K562 (cell line): Measurements from ENCODE around the gene ERN1. TPM values are rescaled to one million over a fixed set of nuclear protein-coding genes. Genes with fewer than 3 reads are reported as not detected.

ENCODE experiments used
- CBX3 ChIP-seq, 2 experiments: IDR thresholded peaks; 1 replicate in 1 of 2; 2 replicates in 1 of 2; pipeline ENCODE4 v1.6.1; 2012; ENCODE audit warnings: inconsistent platforms in 2 of 2, low read length in 2 of 2, borderline replicate concordance in 1 of 2, control low read depth in 1 of 2
- ETS1 ChIP-seq: conservative IDR thresholded peaks from 2 replicates; pipeline ENCODE4 v1.6.1; 2011; ENCODE audit warnings: low read depth, mild to moderate bottlenecking, low read length; ENCODE audit not compliant: control insufficient read depth
- FOXA3 ChIP-seq, 2 experiments: fragments of 450-650 bp in 1 of 2; sonication (generic) in 1 of 2; formaldehyde crosslinking; IDR thresholded peaks in 1 of 2; conservative IDR thresholded peaks in 1 of 2; 2 replicates each; pipeline versions ENCODE4 v1.4.0 to v1.8.0; 2020 to 2022; ENCODE audit warnings: mild to moderate bottlenecking in 2 of 2, missing genetic modification reagents in 1 of 2
- FOXJ2 ChIP-seq: fragments of 200-800 bp; sonication (Bioruptor generic); IDR thresholded peaks from 2 replicates; pipeline ENCODE4 v1.6.1; 2016; ENCODE audit warnings: missing genetic modification characterization, missing compliant biosample characterization
- GATAD2B ChIP-seq: fragments of 450-650 bp; IDR thresholded peaks from 2 replicates; pipeline ENCODE4 v1.6.1; 2017; ENCODE audit warnings: mild to moderate bottlenecking, borderline replicate concordance
- KAT7 ChIP-seq: sonication (generic); formaldehyde crosslinking; IDR thresholded peaks from 2 replicates; pipeline ENCODE4 v1.8.0; 2022; ENCODE audit warnings: missing genetic modification reagents, mild to moderate bottlenecking, borderline replicate concordance
- KLF6 ChIP-seq: fragments of 250-450 bp; sonication (Bioruptor Pico); IDR thresholded peaks from 2 replicates; pipeline ENCODE4 v1.4.0; 2020; ENCODE audit warnings: mild to moderate bottlenecking, moderate library complexity, borderline replicate concordance
- NR2C1 ChIP-seq, 2 experiments: fragments of 450-650 bp; IDR thresholded peaks; 2 replicates each; pipeline ENCODE4 v1.6.1; 2017; ENCODE audit warnings: mild to moderate bottlenecking in 2 of 2, antibody characterized with exemption in 1 of 2, inconsistent platforms in 1 of 2, missing compliant biosample characterization in 1 of 2, missing genetic modification characterization in 1 of 2
- PREB ChIP-seq: sonication (generic); formaldehyde crosslinking; IDR thresholded peaks from 2 replicates; pipeline ENCODE4 v1.8.1; 2023; ENCODE audit warnings: mild to moderate bottlenecking, missing genetic modification reagents
- RFX7 ChIP-seq: fragments of 250-450 bp; sonication (Bioruptor Pico); IDR thresholded peaks from 2 replicates; pipeline ENCODE4 v1.5.1; 2021; ENCODE audit warnings: mild to moderate bottlenecking
- SAFB2 ChIP-seq: fragments of 200-400 bp; formaldehyde crosslinking; IDR thresholded peaks from 2 replicates; pipeline ENCODE4 v1.6.1; 2018; ENCODE audit warnings: borderline replicate concordance, low read length, low read depth, moderate library complexity; ENCODE audit not compliant: severe bottlenecking
- ZC3H4 ChIP-seq: sonication (generic); formaldehyde crosslinking; IDR thresholded peaks from 2 replicates; pipeline ENCODE4 v1.9.0; 2021; ENCODE audit warnings: missing genetic modification reagents, borderline replicate concordance
- ZNF253 ChIP-seq: fragments of 250-450 bp; sonication (Bioruptor Pico); conservative IDR thresholded peaks from 2 replicates; pipeline ENCODE4 v1.6.1; 2021; ENCODE audit warnings: mild to moderate bottlenecking
- ZNF280A ChIP-seq: fragments of 450-650 bp; IDR thresholded peaks from 2 replicates; pipeline ENCODE4 v1.6.1; 2018; ENCODE audit warnings: mild to moderate bottlenecking, low read depth; ENCODE audit not compliant: partially characterized antibody
- ZNF41 ChIP-seq: fragments of 250-450 bp; sonication (Bioruptor Pico); conservative IDR thresholded peaks from 2 replicates; pipeline ENCODE4 v1.4.0; 2020; ENCODE audit warnings: mild to moderate bottlenecking
- ZNF445 ChIP-seq: fragments of 250-450 bp; sonication (Bioruptor Pico); IDR thresholded peaks from 2 replicates; pipeline ENCODE4 v1.4.0; 2020; ENCODE audit warnings: low read depth, mild to moderate bottlenecking, moderate library complexity
- ZNF695 ChIP-seq: fragments of 450-650 bp; formaldehyde crosslinking; IDR thresholded peaks from 2 replicates; pipeline ENCODE4 v1.4.0; 2020; ENCODE audit warnings: mild to moderate bottlenecking, moderate library complexity
- ZNF740 ChIP-seq, 3 experiments: fragments of 200-800 bp in 1 of 3; sonication (Bioruptor generic) in 1 of 3; sonication (generic) in 1 of 3; formaldehyde crosslinking in 1 of 3; IDR thresholded peaks; 2 replicates each; pipeline versions ENCODE4 v1.6.1 to v1.8.0; 2016 to 2022; ENCODE audit warnings: mild to moderate bottlenecking in 2 of 3, missing compliant biosample characterization in 2 of 3, missing genetic modification characterization in 2 of 3, missing genetic modification reagents in 1 of 3
- polyA plus RNA-seq, 8 experiments: library from polyadenylated mRNA; depleted of rRNA in 4 of 8; stranded (reverse) in 5 of 8; unstranded in 3 of 8; fragments of >200 nt; fragmentation: Nextera tagmentation in 2 of 8; fragmentation: Illumina TruSeq in 1 of 8; extraction: Ambion mirVana in 2 of 8; extraction: Trizol in 1 of 8; gene quantifications; 2 replicates each; pipeline versions ENCODE4 v1.2.1 to v1.2.3, GENCODE V29; 2011 to 2014; ENCODE audit warnings: inconsistent platforms in 1 of 8, missing spikeins in 1 of 8
- total RNA-seq, 7 experiments: library from RNA; depleted of rRNA in 6 of 7; stranded (reverse); fragments of >200 nt in 6 of 7; fragmentation: Illumina TruSeq in 2 of 7; extraction: Trizol in 2 of 7; gene quantifications; 2 replicates each; pipeline versions ENCODE4 v1.2.1 to v1.2.3, GENCODE V29; 2011 to 2021; ENCODE audit warnings: low replicate concordance in 1 of 7

The ERN1 gene
- total and polyA plus RNA-seq, 9 of the 15 experiments (the other 6 are each of a cell fraction or from before 2014, with no cell fraction given), result 2.1 to 22.5 (median 7.3) TPM

- TF ChIP-seq ZNF740 (CRISPR knock-in tag; IDR thresholded peaks at IDR 0.05) (peak; percentile 96), ZNF740 (tag; IDR thresholded peaks at IDR 0.05) (peak in 1 of 2 experiments; percentile 84; a peak in 2 of 4 replicates), NR2C1 (IDR thresholded peaks at IDR 0.05) (no peak), NR2C1 (tag; IDR thresholded peaks at IDR 0.05) (no peak), RFX7 (CRISPR knock-in tag) (no peak), ZNF253 (CRISPR knock-in tag) (no peak), ZNF445 (CRISPR knock-in tag) (no peak), FOXJ2 (tag) (no peak), GATAD2B (peak; percentile 94), KLF6 (CRISPR knock-in tag) (no peak), ZNF280A (no peak), ZNF695 (no peak), ZNF41 (0 out of 2 replicates have a peak, but pooled peaks have one; percentile 7), FOXA3 (CRISPR knock-in tag; conservative IDR thresholded peaks at IDR 0.05 in 1 of 2, IDR thresholded peaks at IDR 0.05 in 1 of 2) (peak in 1 of 2 experiments; percentile 28; a peak in 1 of 4 replicates), ZC3H4 (peak; percentile 73; the same call in 1 of the 2 replicates), PREB (CRISPR knock-in tag) (no peak), ETS1 (no peak; the same call in 1 of the 2 replicates), CBX3 (IDR thresholded peaks at IDR 0.05; ENCODE audit: borderline replicate concordance in 1 of 2, low read length in 2 of 2) (no peak), KAT7 (no peak), SAFB2 (no peak)
Measured at GRCh38 chr17:64129765-64130558, at the start of gene ERN1 (continued).
